Liver (tissue), 9 donors: ENCODE results near the gene TEX264. TPM values are rescaled to one million over a fixed set of nuclear protein-coding genes. Genes with fewer than 3 reads are reported as not detected.

ENCODE experiments used
- DNase-seq: peaks from one replicate; pipeline ENCODE4 v3.0.0-alpha.2; 2017; ENCODE audit warnings: low spot score
- H3K27ac ChIP-seq, 2 donors: one replicate each; pipeline ENCODE4 v1.7.0; 2013; ENCODE audit warnings: inconsistent platforms in 2 of 2, low read length in 2 of 2, control low read depth in 1 of 2, low read depth in 1 of 2, mild to moderate bottlenecking in 1 of 2
- H3K27me3 ChIP-seq, 4 donors: one replicate each; pipeline versions ENCODE4 v1.6.1 to v1.7.0; 2013; ENCODE audit warnings: low read length in 3 of 4, inconsistent platforms in 1 of 4, mild to moderate bottlenecking in 1 of 4, moderate library complexity in 1 of 4; ENCODE audit not compliant: control insufficient read depth in 4 of 4, insufficient read depth in 4 of 4
- H3K36me3 ChIP-seq, 4 donors: one replicate each; pipeline versions ENCODE4 v1.6.1 to v1.7.0; 2013; ENCODE audit warnings: low read length in 3 of 4, mild to moderate bottlenecking in 3 of 4, low read depth in 1 of 4, moderate library complexity in 1 of 4; ENCODE audit not compliant: control insufficient read depth in 4 of 4, insufficient read depth in 3 of 4
- H3K4me1 ChIP-seq, 4 donors: one replicate each; pipeline versions ENCODE4 v1.6.1 to v1.7.0; 2013; ENCODE audit warnings: low read length in 3 of 4, mild to moderate bottlenecking in 3 of 4, moderate library complexity in 1 of 4; ENCODE audit not compliant: control insufficient read depth in 4 of 4, insufficient read depth in 4 of 4
- H3K4me3 ChIP-seq, 3 donors: one replicate each; pipeline versions ENCODE4 v1.6.1 to v1.7.0; 2013; ENCODE audit warnings: low read length in 3 of 3, control low read depth in 1 of 3, low read depth in 1 of 3, mild to moderate bottlenecking in 1 of 3
- H3K9ac ChIP-seq, 2 donors: one replicate each; pipeline ENCODE4 v1.7.0; 2013; ENCODE audit warnings: low read length in 2 of 2, mild to moderate bottlenecking in 2 of 2, moderate library complexity in 2 of 2, control low read depth in 1 of 2, low read depth in 1 of 2
- H3K9me3 ChIP-seq, 4 donors: one replicate each; pipeline versions ENCODE4 v1.6.1 to v1.7.0; 2013; ENCODE audit warnings: low read length in 3 of 4; ENCODE audit not compliant: control insufficient read depth in 4 of 4
- EGR1 ChIP-seq, 2 donors: IDR thresholded peaks; 2 replicates each; pipeline ENCODE4 v1.6.1; 2016 to 2018; ENCODE audit warnings: antibody characterized with exemption in 2 of 2, low read depth in 2 of 2
- FOXA1 ChIP-seq: IDR thresholded peaks from 2 replicates; pipeline ENCODE4 v1.6.1; 2016; ENCODE audit warnings: antibody characterized with exemption
- FOXA2 ChIP-seq: IDR thresholded peaks from 2 replicates; pipeline ENCODE4 v1.6.1; 2016; ENCODE audit warnings: antibody characterized with exemption
- GABPA ChIP-seq, 2 donors: IDR thresholded peaks in 1 of 2; conservative IDR thresholded peaks in 1 of 2; 2 replicates each; pipeline ENCODE4 v1.6.1; 2016; ENCODE audit warnings: antibody characterized with exemption in 2 of 2, mild to moderate bottlenecking in 1 of 2, moderate library complexity in 1 of 2
- HNF4A ChIP-seq, 2 donors: conservative IDR thresholded peaks; 2 replicates each; pipeline ENCODE4 v1.6.1; 2016; ENCODE audit warnings: antibody characterized with exemption in 2 of 2, mild to moderate bottlenecking in 2 of 2
- HNF4G ChIP-seq: IDR thresholded peaks from 2 replicates; pipeline ENCODE4 v1.6.1; 2016; ENCODE audit warnings: antibody characterized with exemption
- JUND ChIP-seq, 2 donors: IDR thresholded peaks; 2 replicates each; pipeline ENCODE4 v1.6.1; 2016; ENCODE audit warnings: antibody characterized with exemption in 2 of 2
- NR2F2 ChIP-seq: IDR thresholded peaks from 2 replicates; pipeline ENCODE4 v1.6.1; 2016; ENCODE audit warnings: antibody characterized with exemption
- RAD21 ChIP-seq, 2 donors: IDR thresholded peaks; 2 replicates each; pipeline ENCODE4 v1.6.1; 2016; ENCODE audit warnings: antibody characterized with exemption in 2 of 2, mild to moderate bottlenecking in 2 of 2
- RXRA ChIP-seq, 2 donors: IDR thresholded peaks; 2 replicates each; pipeline ENCODE4 v1.6.1; 2017 to 2018; ENCODE audit warnings: antibody characterized with exemption in 2 of 2, mild to moderate bottlenecking in 1 of 2
- SP1 ChIP-seq: IDR thresholded peaks from 2 replicates; pipeline ENCODE4 v1.6.1; 2018; ENCODE audit warnings: antibody characterized with exemption, mild to moderate bottlenecking
- TAF1 ChIP-seq: conservative IDR thresholded peaks from 2 replicates; pipeline ENCODE4 v1.6.1; 2016; ENCODE audit warnings: antibody characterized with exemption, mild to moderate bottlenecking
- YY1 ChIP-seq: IDR thresholded peaks from 2 replicates; pipeline ENCODE4 v1.6.1; 2016; ENCODE audit warnings: antibody characterized with exemption, mild to moderate bottlenecking
- WGBS: extraction: QIAGEN DNeasy Blood & Tissue Kit; methylation state at CpG from one replicate; pipeline ENCODE4 v1.1.7; 2013; 5-methylcytosine and 5-hydroxymethylcytosine counted together
- polyA plus RNA-seq, 2 donors: library from polyadenylated mRNA; stranded (reverse) in 1 of 2; unstranded in 1 of 2; fragments of 200-250 nt in 1 of 2; fragments of >200 nt in 1 of 2; fragmentation: Nextera tagmentation in 1 of 2; extraction: Ambion mirVana in 1 of 2; gene quantifications; one replicate each; pipeline versions ENCODE4 v1.2.1 to v1.2.3, GENCODE V29; 2013 to 2015
- total RNA-seq, 2 donors: library from RNA; depleted of rRNA; stranded (reverse); fragments of >200 nt; gene quantifications; one replicate each; pipeline ENCODE4 v1.2.3, GENCODE V29; 2014
- TF ChIP-seq, protein P1 (sequence below): IDR thresholded peaks from 2 replicates; pipeline ENCODE4 v1.6.1; 2016; ENCODE audit warnings: antibody characterized with exemption
- TF ChIP-seq, protein P2 (sequence below): fragments of 150-350 bp; IDR thresholded peaks from 2 replicates; pipeline ENCODE4 v1.5.1; 2017; ENCODE audit warnings: improper control_type of control experiment, low read depth, low read length; ENCODE audit not compliant: missing input control
- TF ChIP-seq, protein P3 (sequence below): IDR thresholded peaks from 2 replicates; pipeline ENCODE4 v1.6.1; 2016; ENCODE audit warnings: antibody characterized with exemption
- TF ChIP-seq, protein P4 (sequence below): IDR thresholded peaks from 2 replicates; pipeline ENCODE4 v1.6.1; 2016; ENCODE audit warnings: antibody characterized with exemption
- donor health status: healthy.
- donor health status: healthy.
- donor health status: healthy.
- donor health status: healthy.
- donor health status: healthy.

The TEX264 gene
- total and polyA plus RNA-seq, 4 donors, result 21.2 to 48.4 (median 35.6) TPM

DNA sequence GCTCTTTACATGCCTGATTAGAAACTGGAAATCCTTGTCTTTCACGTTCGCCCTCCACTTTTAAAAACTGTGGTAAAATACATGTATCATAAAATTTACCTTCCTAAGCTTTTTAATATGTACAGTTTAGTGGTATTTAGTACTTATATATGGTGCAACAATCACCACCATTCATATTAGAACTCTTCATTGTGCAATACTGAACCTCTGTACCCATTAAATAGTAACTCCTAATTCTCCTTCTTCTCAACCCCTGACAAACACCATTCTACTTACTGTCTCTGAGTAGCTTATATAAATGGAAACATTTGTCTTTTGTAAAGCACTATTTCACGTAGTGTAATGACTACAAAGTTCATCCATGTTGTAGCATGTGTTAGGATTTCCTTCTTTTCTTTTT lies 64.0 kb downstream of the TEX264 start:
- no peak for DNase-seq
- H3K9me3 ChIP-seq, result no peaks in the 10 kb centered on the region

DNA sequence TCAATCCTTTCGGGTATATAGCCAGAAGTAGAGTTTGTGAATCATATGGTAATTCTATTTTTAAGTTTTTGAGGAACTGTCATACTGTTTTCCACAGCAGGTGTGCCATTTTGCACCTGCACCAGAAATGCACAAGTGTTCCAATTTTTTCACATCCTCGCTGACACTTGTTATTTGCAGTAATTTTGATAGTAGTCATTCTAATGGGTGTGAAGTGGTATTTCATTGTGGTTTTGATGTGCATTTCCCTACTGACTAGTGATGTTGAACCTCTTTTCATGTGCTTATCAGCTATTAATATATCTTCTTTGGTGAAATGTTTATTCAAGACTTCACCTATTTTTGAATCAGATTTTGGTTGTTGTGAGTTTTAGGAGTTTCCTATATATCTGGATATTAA lies 64.9 kb downstream of the TEX264 start:
- Histone ChIP-seq H3K9ac (no peak overlapping the region), H3K4me1 (no peaks in the 10 kb centered on the region), H3K9me3 (no peaks in the 10 kb centered on the region), H3K27ac (no peak overlapping the region), H3K36me3 (no peaks in the 10 kb centered on the region), H3K27me3 (peaks cover 0 to 3% (median 0%) of the 10 kb centered on the region in 4 donors), H3K4me3 (no peak overlapping the region)
- WGBS, result 89% methylated on average over 2 of the region's 2 CpGs
- no peak for DNase-seq
- no peak for TF ChIP-seq YY1
- TF ChIP-seq, protein P1, sequence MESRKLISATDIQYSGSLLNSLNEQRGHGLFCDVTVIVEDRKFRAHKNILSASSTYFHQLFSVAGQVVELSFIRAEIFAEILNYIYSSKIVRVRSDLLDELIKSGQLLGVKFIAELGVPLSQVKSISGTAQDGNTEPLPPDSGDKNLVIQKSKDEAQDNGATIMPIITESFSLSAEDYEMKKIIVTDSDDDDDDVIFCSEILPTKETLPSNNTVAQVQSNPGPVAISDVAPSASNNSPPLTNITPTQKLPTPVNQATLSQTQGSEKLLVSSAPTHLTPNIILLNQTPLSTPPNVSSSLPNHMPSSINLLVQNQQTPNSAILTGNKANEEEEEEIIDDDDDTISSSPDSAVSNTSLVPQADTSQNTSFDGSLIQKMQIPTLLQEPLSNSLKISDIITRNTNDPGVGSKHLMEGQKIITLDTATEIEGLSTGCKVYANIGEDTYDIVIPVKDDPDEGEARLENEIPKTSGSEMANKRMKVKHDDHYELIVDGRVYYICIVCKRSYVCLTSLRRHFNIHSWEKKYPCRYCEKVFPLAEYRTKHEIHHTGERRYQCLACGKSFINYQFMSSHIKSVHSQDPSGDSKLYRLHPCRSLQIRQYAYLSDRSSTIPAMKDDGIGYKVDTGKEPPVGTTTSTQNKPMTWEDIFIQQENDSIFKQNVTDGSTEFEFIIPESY, result no peak
- no peak for TF ChIP-seq TAF1
- TF ChIP-seq GABPA (IDR thresholded peaks at IDR 0.05 in 1 of 2, conservative IDR thresholded peaks at IDR 0.05 in 1 of 2), result no peak
- TF ChIP-seq EGR1 (IDR thresholded peaks at IDR 0.05; ENCODE audit: low read depth in 2 of 2), result no peak
- TF ChIP-seq, protein P2, sequence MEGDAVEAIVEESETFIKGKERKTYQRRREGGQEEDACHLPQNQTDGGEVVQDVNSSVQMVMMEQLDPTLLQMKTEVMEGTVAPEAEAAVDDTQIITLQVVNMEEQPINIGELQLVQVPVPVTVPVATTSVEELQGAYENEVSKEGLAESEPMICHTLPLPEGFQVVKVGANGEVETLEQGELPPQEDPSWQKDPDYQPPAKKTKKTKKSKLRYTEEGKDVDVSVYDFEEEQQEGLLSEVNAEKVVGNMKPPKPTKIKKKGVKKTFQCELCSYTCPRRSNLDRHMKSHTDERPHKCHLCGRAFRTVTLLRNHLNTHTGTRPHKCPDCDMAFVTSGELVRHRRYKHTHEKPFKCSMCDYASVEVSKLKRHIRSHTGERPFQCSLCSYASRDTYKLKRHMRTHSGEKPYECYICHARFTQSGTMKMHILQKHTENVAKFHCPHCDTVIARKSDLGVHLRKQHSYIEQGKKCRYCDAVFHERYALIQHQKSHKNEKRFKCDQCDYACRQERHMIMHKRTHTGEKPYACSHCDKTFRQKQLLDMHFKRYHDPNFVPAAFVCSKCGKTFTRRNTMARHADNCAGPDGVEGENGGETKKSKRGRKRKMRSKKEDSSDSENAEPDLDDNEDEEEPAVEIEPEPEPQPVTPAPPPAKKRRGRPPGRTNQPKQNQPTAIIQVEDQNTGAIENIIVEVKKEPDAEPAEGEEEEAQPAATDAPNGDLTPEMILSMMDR, result no peak
- no peak for TF ChIP-seq FOXA1
- no peak for TF ChIP-seq SP1
- TF ChIP-seq, protein P3, sequence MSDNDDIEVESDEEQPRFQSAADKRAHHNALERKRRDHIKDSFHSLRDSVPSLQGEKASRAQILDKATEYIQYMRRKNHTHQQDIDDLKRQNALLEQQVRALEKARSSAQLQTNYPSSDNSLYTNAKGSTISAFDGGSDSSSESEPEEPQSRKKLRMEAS, result no peak
- TF ChIP-seq RXRA (IDR thresholded peaks at IDR 0.05), result no peak
- no peak for TF ChIP-seq HNF4G
- TF ChIP-seq RAD21 (IDR thresholded peaks at IDR 0.05), result no peak
- no peak for TF ChIP-seq FOXA2
- no peak for TF ChIP-seq JUND (IDR thresholded peaks at IDR 0.05)
- TF ChIP-seq, protein P4, sequence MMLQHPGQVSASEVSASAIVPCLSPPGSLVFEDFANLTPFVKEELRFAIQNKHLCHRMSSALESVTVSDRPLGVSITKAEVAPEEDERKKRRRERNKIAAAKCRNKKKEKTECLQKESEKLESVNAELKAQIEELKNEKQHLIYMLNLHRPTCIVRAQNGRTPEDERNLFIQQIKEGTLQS, result no peak
- no peak for TF ChIP-seq HNF4A (conservative IDR thresholded peaks at IDR 0.05)

More for the DNA sequence above, 64.0 kb downstream of the TEX264 start:
- peaks cover 0 to 5% (median 0%) of the 10 kb centered on the region in 4 donors for H3K27me3 ChIP-seq
- no peaks in the 10 kb centered on the region for H3K36me3 ChIP-seq
- no peak for TF ChIP-seq NR2F2
- TF ChIP-seq, protein P2, result no peak
- TF ChIP-seq FOXA2, result no peak
- no peak for TF ChIP-seq JUND (IDR thresholded peaks at IDR 0.05)
- TF ChIP-seq, protein P3, result no peak
- H3K4me3 ChIP-seq, result no peak overlapping the region
- no peak overlapping the region for H3K27ac ChIP-seq
- H3K9ac ChIP-seq, result no peak overlapping the region
- H3K4me1 ChIP-seq, result no peaks in the 10 kb centered on the region
- 79% methylated on average over 3 of the region's 3 CpGs for WGBS
